Testis (tissue), 2 donors: ENCODE data around the gene EFR3B.

ENCODE experiments used
- CTCF ChIP-seq, 3 experiments: fragments of 450-650 bp in 2 of 3; fragments of 200-600 bp in 1 of 3; sonication (generic) in 1 of 3; IDR thresholded peaks; one replicate each; pipeline ENCODE4 v1.5.1; 2016 to 2019; ENCODE audit warnings: antibody characterized with exemption in 3 of 3, mild to moderate bottlenecking in 2 of 3, moderate library complexity in 1 of 3
- POLR2A ChIP-seq: fragments of 450-650 bp; IDR thresholded peaks from one replicate; pipeline ENCODE4 v1.6.1; 2017; ENCODE audit warnings: antibody characterized with exemption, mild to moderate bottlenecking, moderate library complexity

- TF ChIP-seq CTCF (IDR thresholded peaks at IDR 0.05) (no peak), POLR2A (no peak)
Observed at GRCh38 chr2:25176541-25177181, 134.8 kb downstream of the EFR3B start.
